Fibroblast of pulmonary artery (primary cell): Measurements from ENCODE around the gene COL13A1.

ENCODE experiments used
- DNase-seq: peaks from one replicate; pipeline ENCODE4 v3.0.0-alpha.2; 2010; ENCODE audit warnings: low read depth
- H3K4me3 ChIP-seq: replicated peaks from 2 replicates; pipeline ENCODE4 v1.5.1; 2011; ENCODE audit warnings: low read depth, mild to moderate bottlenecking, control low read depth, low read length, moderate library complexity
- CTCF ChIP-seq: IDR thresholded peaks from 2 replicates; pipeline ENCODE4 v1.5.1; 2011; ENCODE audit warnings: mild to moderate bottlenecking, control low read depth, low read length, inconsistent platforms; ENCODE audit errors: missing control alignments

The COL13A1 gene

DNA sequence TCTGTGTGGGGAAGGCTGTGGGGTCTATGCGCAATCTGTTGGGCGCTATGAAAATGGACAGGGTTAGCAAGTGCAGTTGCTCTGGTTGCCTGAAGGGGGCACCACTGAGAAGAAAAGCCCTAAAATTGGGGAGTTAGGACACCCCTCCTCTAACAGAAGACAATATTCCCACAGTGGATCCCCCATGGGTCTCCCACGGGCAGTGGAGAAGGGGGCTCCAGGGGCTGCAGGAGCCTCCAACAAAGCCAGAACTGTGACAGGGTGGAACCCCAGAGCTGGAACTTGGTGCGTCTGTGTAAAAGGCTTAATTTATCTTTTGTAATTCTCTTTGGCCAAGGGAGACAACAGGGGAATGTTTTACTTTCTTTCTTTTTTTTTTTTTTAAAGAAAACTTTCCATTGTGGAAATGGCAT lies 12.5 kb upstream of the COL13A1 start:
- no peak overlapping the region for H3K4me3 ChIP-seq
- TF ChIP-seq CTCF: peak; percentile 88
- no peak for DNase-seq

DNA sequence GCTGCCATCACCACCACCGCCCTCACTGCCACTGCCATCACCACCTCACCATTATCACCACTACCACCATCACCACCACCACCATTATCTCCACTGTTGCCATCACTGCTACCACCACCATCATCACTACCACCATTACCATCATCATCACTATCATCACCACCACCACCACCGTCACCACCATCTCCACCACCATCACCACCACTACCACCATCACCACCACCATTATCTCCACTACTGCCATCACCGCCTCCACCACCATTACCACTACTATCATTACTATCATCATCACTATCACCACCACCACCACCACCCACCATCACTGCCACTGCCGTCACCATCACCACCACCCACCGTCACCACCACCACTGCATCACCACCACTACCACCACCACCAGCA lies 9.9 kb upstream of the COL13A1 start:
- no peak overlapping the region for H3K4me3 ChIP-seq
- no peak for TF ChIP-seq CTCF
- no peak for DNase-seq

GRCh38 chr10:69792341-69792740 lies 9.4 kb upstream of the COL13A1 start:
- no peak for TF ChIP-seq CTCF
- DNase-seq: no peak
- no peak overlapping the region for H3K4me3 ChIP-seq

DNA sequence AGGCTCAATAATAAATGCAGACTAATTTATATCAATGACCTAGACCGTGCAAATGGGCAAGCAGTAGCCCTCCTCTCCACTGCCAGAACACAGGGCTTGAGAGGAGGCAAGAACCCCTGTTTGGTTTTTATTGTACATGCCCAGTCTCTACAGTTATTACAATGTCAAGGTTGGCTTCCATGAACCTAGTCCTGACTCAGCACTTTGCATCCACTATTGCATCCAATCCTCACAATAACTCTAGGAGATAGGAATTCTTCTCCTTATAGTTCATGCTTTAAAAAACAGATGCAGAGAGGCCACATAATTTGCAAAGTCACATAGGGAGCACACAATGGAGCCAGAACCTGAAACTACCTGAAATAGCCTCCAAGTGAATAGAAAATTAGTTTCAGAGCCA lies 7.0 kb upstream of the COL13A1 start:
- no peak overlapping the region for H3K4me3 ChIP-seq
- TF ChIP-seq CTCF: no peak
- DNase-seq: no peak

DNA sequence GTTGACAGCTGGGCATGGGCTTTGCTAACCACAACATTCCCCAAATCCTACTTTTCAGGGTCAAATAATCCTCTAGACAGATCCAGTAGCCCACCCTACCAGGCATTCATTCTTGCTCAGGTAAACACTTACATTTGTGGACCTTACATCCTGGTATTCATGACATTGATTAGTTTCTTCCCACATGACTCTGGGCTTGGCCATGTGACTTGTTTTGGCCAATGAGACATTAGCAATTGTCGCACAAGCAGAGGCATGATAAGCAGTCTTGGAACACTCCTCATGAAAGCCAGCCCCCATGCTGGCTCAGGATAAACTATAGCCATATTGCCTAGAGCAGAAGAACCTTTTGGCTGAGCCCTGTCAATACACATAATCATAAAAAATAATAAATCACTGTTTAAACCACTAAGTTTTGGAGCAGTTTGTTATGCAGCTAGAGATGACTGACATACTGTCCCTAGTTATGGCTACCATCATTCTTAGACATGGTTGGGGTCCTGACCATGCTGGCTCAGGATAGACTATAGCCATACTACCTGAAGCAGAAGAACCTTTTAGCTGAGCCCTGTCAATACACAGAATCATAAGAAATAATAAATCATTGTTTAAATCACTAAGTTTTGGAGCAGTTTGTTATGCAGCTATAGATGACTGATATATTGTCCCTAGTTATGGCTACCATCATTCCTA lies 6.3 kb upstream of the COL13A1 start:
- no peak overlapping the region for H3K4me3 ChIP-seq
- TF ChIP-seq CTCF: no peak
- DNase-seq: no peak

DNA sequence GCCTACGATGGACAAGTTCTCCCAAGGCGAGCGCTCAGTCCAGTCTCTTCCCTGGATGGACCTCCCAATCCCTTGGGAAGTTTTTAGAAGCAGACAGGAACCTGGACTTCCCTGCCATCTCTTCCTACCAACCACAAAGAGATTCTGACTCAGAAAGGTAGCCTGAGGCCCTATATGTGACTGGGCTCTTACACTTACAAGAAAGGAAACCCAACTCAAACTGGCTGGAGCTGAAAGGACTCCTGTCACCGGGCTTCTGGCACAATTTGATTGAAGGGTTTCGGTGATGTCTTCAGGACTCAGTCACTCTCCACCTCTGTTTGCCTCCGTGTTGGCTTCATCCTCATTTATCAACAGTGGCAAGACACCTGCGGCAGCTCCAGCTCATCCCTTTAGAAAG lies 3.7 kb upstream of the COL13A1 start:
- no peak for DNase-seq

More for the DNA sequence above, 3.7 kb upstream of the COL13A1 start:
- TF ChIP-seq CTCF: no peak
- H3K4me3 ChIP-seq: no peak overlapping the region
